Smooth muscle cell (in vitro differentiated cells): Measurements from ENCODE around the gene CELF4. TPM values are rescaled to one million over a fixed set of nuclear protein-coding genes. Genes with fewer than 3 reads are reported as not detected.
A peak's percentile ranks its signal among the peaks of the same experiment; 100 is the strongest.

Source experiments
- DNase-seq: peaks from one replicate; lab custom pipeline; 2025; ENCODE audit not compliant: unreplicated experiment; lab: John Stamatoyannopoulos, UW
- H2AFZ ChIP-seq: fragments of 200-600 bp; sonication (generic); 2 replicates; pipeline ENCODE4 v1.6.0; 2016; ENCODE audit warnings: antibody characterized with exemption, low read depth, mild to moderate bottlenecking
- H3F3A ChIP-seq: fragments of 200-600 bp; sonication (generic); 2 replicates; pipeline ENCODE4 v1.6.0; 2017; ENCODE audit warnings: antibody characterized with exemption, low read depth
- H3K27ac ChIP-seq: fragments of 200-600 bp; sonication (generic); 2 replicates; pipeline ENCODE4 v1.5.1; 2016; ENCODE audit warnings: low read depth, mild to moderate bottlenecking
- H3K27me3 ChIP-seq: fragments of 200-600 bp; sonication (generic); 2 replicates; pipeline ENCODE4 v1.6.1; 2016; ENCODE audit warnings: low read depth, mild to moderate bottlenecking
- H3K36me3 ChIP-seq: fragments of 200-600 bp; sonication (generic); 2 replicates; pipeline ENCODE4 v1.5.1; 2016; ENCODE audit warnings: low read depth
- H3K4me1 ChIP-seq: fragments of 200-600 bp; sonication (generic); 2 replicates; pipeline ENCODE4 v1.5.1; 2016; ENCODE audit warnings: low read depth
- H3K4me2 ChIP-seq: fragments of 200-600 bp; sonication (generic); 2 replicates; pipeline ENCODE4 v1.6.0; 2016; ENCODE audit warnings: mild to moderate bottlenecking
- H3K4me3 ChIP-seq: fragments of 200-600 bp; sonication (generic); 2 replicates; pipeline ENCODE4 v1.5.1; 2016; ENCODE audit warnings: mild to moderate bottlenecking
- H3K79me2 ChIP-seq: fragments of 200-600 bp; sonication (generic); 2 replicates; pipeline ENCODE4 v1.6.0; 2016; ENCODE audit warnings: low read depth, mild to moderate bottlenecking
- H3K9ac ChIP-seq: fragments of 200-600 bp; sonication (generic); 2 replicates; pipeline ENCODE4 v1.6.0; 2016; ENCODE audit warnings: low read depth
- H3K9me3 ChIP-seq: fragments of 200-600 bp; sonication (generic); replicated peaks from 2 replicates; pipeline ENCODE4 v1.5.1; 2016; ENCODE audit warnings: low read depth
- H4K20me1 ChIP-seq: fragments of 200-600 bp; sonication (generic); 2 replicates; pipeline ENCODE4 v1.6.0; 2016; ENCODE audit warnings: low read depth
- CTCF ChIP-seq: fragments of 200-600 bp; sonication (generic); IDR thresholded peaks from 2 replicates; pipeline ENCODE4 v1.5.1; 2017; ENCODE audit warnings: borderline replicate concordance, mild to moderate bottlenecking, antibody characterized with exemption; ENCODE audit not compliant: insufficient read depth, poor library complexity, severe bottlenecking
- whole genome bisulfite sequencing: methylation state at CpG from one replicate; pipeline ENCODE4 v1.1.7; 2016; ENCODE audit warnings: low lambda C conversion rate; 5-methylcytosine and 5-hydroxymethylcytosine counted together
- polyA plus RNA-seq: library from polyadenylated mRNA; unstranded; fragments of >200 nt; fragmentation: Nextera tagmentation; extraction: Ambion mirVana; gene quantifications from 2 replicates; pipeline ENCODE4 v1.2.1, GENCODE V29; 2016
- total RNA-seq: library from RNA; depleted of rRNA; stranded (reverse); fragments of >200 nt; gene quantifications from 2 replicates; pipeline ENCODE4 v1.2.3, GENCODE V29; 2014

The CELF4 gene
- total and polyA plus RNA-seq, 2 experiments from 2014 or later, result 0.40 TPM; not detected in 1

- Histone ChIP-seq H3K4me3 (peak overlapping the region; percentile 40), H3K79me2 (no peaks in the 10 kb centered on the region), H4K20me1 (no peaks in the 10 kb centered on the region), H3K27ac (no peak overlapping the region), H3F3A (no peaks in the 10 kb centered on the region), H2AFZ (no peak overlapping the region), H3K4me1 (peaks cover 3% of the 10 kb centered on the region), H3K36me3 (no peaks in the 10 kb centered on the region), H3K4me2 (no peak overlapping the region), H3K9me3 (no peaks in the 10 kb centered on the region), H3K9ac (no peak overlapping the region), H3K27me3 (peaks cover 58% of the 10 kb centered on the region)
- TF ChIP-seq CTCF, result no peak
- WGBS, result 55% methylated on average over 8 of the region's 8 CpGs
- DNase-seq, result no peak
These were observed 40.4 kb downstream of the CELF4 start for GRCh38 chr18:37525262-37525585.

- H3K27me3 ChIP-seq, result peaks cover 58% of the 10 kb centered on the region
- H3K9ac ChIP-seq, result no peak overlapping the region
- H3K36me3 ChIP-seq, result no peaks in the 10 kb centered on the region
- no peak overlapping the region for H3K27ac ChIP-seq
- DNase-seq, result no peak
- H3K79me2 ChIP-seq, result no peaks in the 10 kb centered on the region
- peak overlapping the region; percentile 87 for H3K4me2 ChIP-seq
- no peak overlapping the region for H2AFZ ChIP-seq
- TF ChIP-seq CTCF, result no peak
- WGBS, result 12% methylated on average over 51 of the region's 63 CpGs
- no peaks in the 10 kb centered on the region for H4K20me1 ChIP-seq
- no peaks in the 10 kb centered on the region for H3F3A ChIP-seq
- H3K4me1 ChIP-seq, result peaks cover 3% of the 10 kb centered on the region
- H3K9me3 ChIP-seq, result no peaks in the 10 kb centered on the region
- peak overlapping the region; percentile 40 for H3K4me3 ChIP-seq
These were observed 40.9 kb downstream of the CELF4 start for GRCh38 chr18:37524498-37525261.

GRCh38 chr18:37524139-37524497, 41.5 kb downstream of the CELF4 start:
- peaks cover 58% of the 10 kb centered on the region for H3K27me3 ChIP-seq
- peak overlapping the region; percentile 87 for H3K4me2 ChIP-seq
- TF ChIP-seq CTCF, result no peak
- no peaks in the 10 kb centered on the region for H3F3A ChIP-seq
- H3K9ac ChIP-seq, result no peak overlapping the region
- no peaks in the 10 kb centered on the region for H3K79me2 ChIP-seq
- H3K4me1 ChIP-seq, result peaks cover 3% of the 10 kb centered on the region
- WGBS, result 46% methylated on average over 10 of the region's 10 CpGs
- no peak for DNase-seq
- peak overlapping the region; percentile 40 for H3K4me3 ChIP-seq
- H2AFZ ChIP-seq, result no peak overlapping the region
- H3K36me3 ChIP-seq, result no peaks in the 10 kb centered on the region
- H4K20me1 ChIP-seq, result no peaks in the 10 kb centered on the region
- H3K9me3 ChIP-seq, result no peaks in the 10 kb centered on the region
- no peak overlapping the region for H3K27ac ChIP-seq
